Measurements from ENCODE around the gene IDI2. TPM values are rescaled to one million over a fixed set of nuclear protein-coding genes. Genes with fewer than 3 reads are reported as not detected.

IDI2 gene
- total RNA-seq, 2 donors from 2014 or later: not detected

DNA sequence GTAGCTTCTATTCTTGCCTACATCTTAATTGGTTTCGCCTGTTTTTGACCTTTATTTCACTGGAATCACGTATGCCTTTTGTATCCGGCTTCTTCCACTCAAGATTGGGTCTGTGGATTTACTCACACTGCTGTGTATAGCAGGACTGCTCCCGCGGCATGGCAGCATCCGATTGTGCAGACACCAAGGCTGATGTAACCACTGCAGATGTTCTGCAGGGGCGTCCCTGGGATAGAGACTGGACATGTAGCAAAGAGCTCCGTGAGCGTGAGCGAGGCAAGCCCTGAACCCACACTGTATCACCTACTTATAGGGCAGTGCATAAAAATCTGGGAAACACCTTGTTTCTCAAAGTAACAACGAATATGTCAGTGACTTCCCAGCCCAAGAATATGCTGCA is 11.4 kb upstream of the IDI2 start:
- no peaks in the 10 kb centered on the region for H3K27me3 ChIP-seq
- H3K9me3 ChIP-seq: no peaks in the 10 kb centered on the region
- no peak for DNase-seq
- intact Hi-C loops (cut with DNase I): no loop called here
- no peak overlapping the region for H3K27ac ChIP-seq
- peaks cover 9% of the 10 kb centered on the region for H3K36me3 ChIP-seq
- H3K4me1 ChIP-seq: no peaks in the 10 kb centered on the region
- no peak overlapping the region for H3K4me3 ChIP-seq
- TF ChIP-seq, protein P1, sequence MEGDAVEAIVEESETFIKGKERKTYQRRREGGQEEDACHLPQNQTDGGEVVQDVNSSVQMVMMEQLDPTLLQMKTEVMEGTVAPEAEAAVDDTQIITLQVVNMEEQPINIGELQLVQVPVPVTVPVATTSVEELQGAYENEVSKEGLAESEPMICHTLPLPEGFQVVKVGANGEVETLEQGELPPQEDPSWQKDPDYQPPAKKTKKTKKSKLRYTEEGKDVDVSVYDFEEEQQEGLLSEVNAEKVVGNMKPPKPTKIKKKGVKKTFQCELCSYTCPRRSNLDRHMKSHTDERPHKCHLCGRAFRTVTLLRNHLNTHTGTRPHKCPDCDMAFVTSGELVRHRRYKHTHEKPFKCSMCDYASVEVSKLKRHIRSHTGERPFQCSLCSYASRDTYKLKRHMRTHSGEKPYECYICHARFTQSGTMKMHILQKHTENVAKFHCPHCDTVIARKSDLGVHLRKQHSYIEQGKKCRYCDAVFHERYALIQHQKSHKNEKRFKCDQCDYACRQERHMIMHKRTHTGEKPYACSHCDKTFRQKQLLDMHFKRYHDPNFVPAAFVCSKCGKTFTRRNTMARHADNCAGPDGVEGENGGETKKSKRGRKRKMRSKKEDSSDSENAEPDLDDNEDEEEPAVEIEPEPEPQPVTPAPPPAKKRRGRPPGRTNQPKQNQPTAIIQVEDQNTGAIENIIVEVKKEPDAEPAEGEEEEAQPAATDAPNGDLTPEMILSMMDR (IDR thresholded peaks at IDR 0.05): no peak
- no peak overlapping the region for H3K9ac ChIP-seq (ENCODE audit: low read depth in 2 of 2, low read length in 2 of 2)

DNA sequence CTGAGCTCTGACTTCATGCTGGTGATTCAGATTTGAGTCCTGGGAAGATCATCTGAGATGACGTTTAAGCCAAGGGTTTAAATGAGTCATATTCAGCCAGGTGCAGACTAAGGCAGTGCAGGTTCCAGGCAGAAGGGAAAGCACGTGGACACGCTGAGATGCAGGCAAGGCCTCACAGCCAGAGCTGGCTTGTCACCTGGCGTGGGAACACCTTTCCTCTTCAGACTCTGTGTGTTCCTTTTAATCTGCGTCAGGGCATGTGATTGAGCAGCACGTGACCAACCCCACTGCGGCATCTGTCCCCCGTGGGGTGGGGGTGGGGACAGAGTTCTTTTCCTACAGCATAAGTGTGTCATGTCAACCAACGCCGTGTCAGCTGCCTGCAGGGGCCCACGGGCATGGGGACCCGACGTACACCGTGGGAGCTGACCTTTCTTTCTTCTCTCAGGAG is 10.7 kb upstream of the IDI2 start:
- TF ChIP-seq, protein P1 (IDR thresholded peaks at IDR 0.05): no peak
- no peaks in the 10 kb centered on the region for H3K4me1 ChIP-seq
- DNase-seq: no peak
- intact Hi-C loops (cut with DNase I): no loop called here
- H3K4me3 ChIP-seq: no peak overlapping the region
- no peak overlapping the region for H3K27ac ChIP-seq
- H3K9me3 ChIP-seq: no peaks in the 10 kb centered on the region
- peaks cover 9% of the 10 kb centered on the region for H3K36me3 ChIP-seq
- no peak overlapping the region for H3K9ac ChIP-seq (ENCODE audit: low read depth in 2 of 2, low read length in 2 of 2)
- no peaks in the 10 kb centered on the region for H3K27me3 ChIP-seq

GRCh38 chr10:1035201-1035600 is 9.5 kb upstream of the IDI2 start:
- Histone ChIP-seq H3K9me3 (no peaks in the 10 kb centered on the region), H3K9ac (ENCODE audit: low read depth in 2 of 2, low read length in 2 of 2) (no peak overlapping the region), H3K36me3 (peaks cover 2% of the 10 kb centered on the region), H3K27ac (no peak overlapping the region), H3K4me3 (no peak overlapping the region), H3K27me3 (no peaks in the 10 kb centered on the region), H3K4me1 (no peaks in the 10 kb centered on the region)
- no peak for DNase-seq
- TF ChIP-seq, protein P1 (IDR thresholded peaks at IDR 0.05): no peak
- intact Hi-C loops (cut with DNase I): no loop called here

- H3K9me3 ChIP-seq: no peaks in the 10 kb centered on the region
- no peaks in the 10 kb centered on the region for H3K36me3 ChIP-seq
- TF ChIP-seq, protein P1 (IDR thresholded peaks at IDR 0.05): no peak
- no peak overlapping the region for H3K27ac ChIP-seq
- no peak overlapping the region for H3K9ac ChIP-seq (ENCODE audit: low read depth in 2 of 2, low read length in 2 of 2)
- H3K4me1 ChIP-seq: no peaks in the 10 kb centered on the region
- H3K4me3 ChIP-seq: no peak overlapping the region
- intact Hi-C loops (cut with DNase I): no loop called here
- H3K27me3 ChIP-seq: no peaks in the 10 kb centered on the region
- no peak for DNase-seq
These were observed 9.1 kb upstream of the IDI2 start for GRCh38 chr10:1034758-1035157.

DNA sequence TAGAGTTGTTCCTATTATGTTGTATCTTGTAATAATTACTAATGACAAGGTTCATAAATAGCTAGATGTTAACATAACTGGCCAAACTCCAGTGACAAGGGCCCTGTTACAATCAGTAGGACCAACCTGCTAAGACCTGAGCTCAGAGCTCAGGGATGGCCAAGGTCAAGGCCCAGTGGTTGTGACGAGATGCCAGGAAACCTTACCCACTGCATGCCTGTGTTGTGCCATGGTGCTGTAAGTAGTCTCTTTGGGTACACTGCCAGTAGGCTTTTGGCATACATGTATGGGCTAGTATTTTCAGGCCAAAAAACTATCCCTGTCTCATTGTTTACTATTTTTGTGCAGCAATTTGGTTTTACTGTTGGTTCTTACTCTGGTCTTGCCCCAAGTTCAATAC is 7.9 kb upstream of the IDI2 start:
- H3K9me3 ChIP-seq: no peaks in the 10 kb centered on the region
- intact Hi-C loops (cut with DNase I): no loop called here

More for the DNA sequence above, 7.9 kb upstream of the IDI2 start:
- Histone ChIP-seq H3K27ac (no peak overlapping the region), H3K4me3 (no peak overlapping the region), H3K36me3 (no peaks in the 10 kb centered on the region), H3K4me1 (no peaks in the 10 kb centered on the region), H3K9ac (ENCODE audit: low read depth in 2 of 2, low read length in 2 of 2) (no peak overlapping the region), H3K27me3 (no peaks in the 10 kb centered on the region)
- no peak for DNase-seq
- TF ChIP-seq, protein P1 (IDR thresholded peaks at IDR 0.05): no peak

Data from colonic mucosa (tissue), 4 donors.